Tibial nerve (tissue), 4 donors: ENCODE measurements around the gene SOX1. TPM values are rescaled to one million over a fixed set of nuclear protein-coding genes. Genes with fewer than 3 reads are reported as not detected.

ENCODE experiments used
- DNase-seq, 2 donors: peaks; one replicate each; pipeline ENCODE4 v3.0.0-alpha.2; 2019; ENCODE audit warnings: low spot score in 2 of 2
- H3K27ac ChIP-seq, 4 donors: fragments of 200-600 bp; sonication (generic) in 3 of 4; one replicate each; pipeline ENCODE4 v1.5.1; 2017 to 2019; ENCODE audit warnings: mild to moderate bottlenecking in 1 of 4
- H3K27me3 ChIP-seq, 2 donors: fragments of 200-600 bp; sonication (generic) in 1 of 2; one replicate each; pipeline versions ENCODE4 v1.5.1 to v1.6.0; 2017 to 2019
- H3K36me3 ChIP-seq, 3 donors: fragments of 200-600 bp; sonication (generic); one replicate each; pipeline ENCODE4 v1.5.1; 2018 to 2019
- H3K4me1 ChIP-seq, 4 donors: fragments of 200-600 bp; sonication (generic) in 3 of 4; one replicate each; pipeline ENCODE4 v1.5.1; 2017 to 2019
- H3K4me3 ChIP-seq, 4 donors: fragments of 200-600 bp; sonication (generic) in 3 of 4; one replicate each; pipeline ENCODE4 v1.5.1; 2017 to 2019; ENCODE audit warnings: mild to moderate bottlenecking in 1 of 4, moderate library complexity in 1 of 4
- H3K9me3 ChIP-seq, 4 donors: fragments of 200-600 bp; sonication (generic) in 3 of 4; one replicate each; pipeline ENCODE4 v1.5.1; 2017 to 2019
- CTCF ChIP-seq, 5 experiments: fragments of 200-600 bp in 3 of 5; fragments of 450-650 bp in 2 of 5; sonication (generic) in 3 of 5; IDR thresholded peaks; one replicate each; pipeline ENCODE4 v1.5.1; 2016 to 2019; ENCODE audit warnings: antibody characterized with exemption in 5 of 5, mild to moderate bottlenecking in 3 of 5, moderate library complexity in 2 of 5
- EP300 ChIP-seq, 2 donors: sonication (generic); formaldehyde crosslinking; IDR thresholded peaks; one replicate each; pipeline ENCODE4 v1.6.1; 2017; ENCODE audit warnings: antibody characterized with exemption in 2 of 2, mild to moderate bottlenecking in 1 of 2
- POLR2A ChIP-seq, 2 donors: fragments of 450-650 bp; IDR thresholded peaks; one replicate each; pipeline ENCODE4 v1.6.1; 2017; ENCODE audit warnings: antibody characterized with exemption in 2 of 2, mild to moderate bottlenecking in 2 of 2, moderate library complexity in 2 of 2
- WGBS, 2 donors: methylation state at CpG; one replicate each; pipeline ENCODE4 v1.1.5; 2018; 5-methylcytosine and 5-hydroxymethylcytosine counted together
- total RNA-seq, 4 donors: library from RNA; depleted of rRNA; stranded (reverse); fragments of >200 nt; gene quantifications; one replicate each; pipeline ENCODE4 v1.1.0, GENCODE V29; 2016

SOX1 gene
- total RNA-seq, 4 donors from 2014 or later: not detected

- TF ChIP-seq CTCF (IDR thresholded peaks at IDR 0.05) (no peak), EP300 (IDR thresholded peaks at IDR 0.05) (no peak), POLR2A (IDR thresholded peaks at IDR 0.05) (no peak)
- H3K36me3 ChIP-seq: no peaks in the 10 kb centered on the region
- H3K27me3 ChIP-seq: peaks cover 0 to 88% of the 10 kb centered on the region in 2 donors
- WGBS, 2 donors: 4 to 8% methylated on average over 33 to 36 of the region's 36 CpGs
- no peaks in the 10 kb centered on the region for H3K9me3 ChIP-seq
- H3K4me3 ChIP-seq: no peak overlapping the region
- DNase-seq: no peak
- H3K4me1 ChIP-seq: peaks cover 0 to 38% (median 0%) of the 10 kb centered on the region in 4 donors
- no peak overlapping the region for H3K27ac ChIP-seq
These were observed 39.7 kb downstream of the SOX1 start for GRCh38 chr13:112106478-112107141.

GRCh38 chr13:112107289-112107688 is 40.3 kb downstream of the SOX1 start:
- Histone ChIP-seq H3K9me3 (no peaks in the 10 kb centered on the region), H3K36me3 (no peaks in the 10 kb centered on the region), H3K27me3 (peaks cover 0 to 91% of the 10 kb centered on the region in 2 donors), H3K27ac (no peak overlapping the region), H3K4me1 (peaks cover 0 to 38% (median 0%) of the 10 kb centered on the region in 4 donors), H3K4me3 (no peak overlapping the region)
- no peak for TF ChIP-seq CTCF (IDR thresholded peaks at IDR 0.05)
- TF ChIP-seq POLR2A (IDR thresholded peaks at IDR 0.05): no peak
- TF ChIP-seq EP300 (IDR thresholded peaks at IDR 0.05): no peak
- no peak for DNase-seq
- 24 to 48% methylated on average over 11 to 18 of the region's 18 CpGs for WGBS, 2 donors

GRCh38 chr13:112110479-112110878 is 43.5 kb downstream of the SOX1 start:
- no peak overlapping the region for H3K4me3 ChIP-seq
- no peak for DNase-seq
- H3K36me3 ChIP-seq: no peaks in the 10 kb centered on the region
- peaks cover 0 to 17% (median 0%) of the 10 kb centered on the region in 4 donors for H3K4me1 ChIP-seq
- no peak for TF ChIP-seq POLR2A (IDR thresholded peaks at IDR 0.05)
- no peak for TF ChIP-seq CTCF (IDR thresholded peaks at IDR 0.05)
- TF ChIP-seq EP300 (IDR thresholded peaks at IDR 0.05): no peak
- no peak overlapping the region for H3K27ac ChIP-seq
- H3K27me3 ChIP-seq: peaks cover 0 to 68% of the 10 kb centered on the region in 2 donors
- no peaks in the 10 kb centered on the region for H3K9me3 ChIP-seq

GRCh38 chr13:112111239-112111857 is 44.4 kb downstream of the SOX1 start:
- H3K36me3 ChIP-seq: no peaks in the 10 kb centered on the region
- H3K9me3 ChIP-seq: no peaks in the 10 kb centered on the region
- TF ChIP-seq POLR2A (IDR thresholded peaks at IDR 0.05) (no peak), EP300 (IDR thresholded peaks at IDR 0.05) (no peak), CTCF (IDR thresholded peaks at IDR 0.05) (no peak)
- no peak overlapping the region for H3K4me3 ChIP-seq
- H3K27me3 ChIP-seq: peaks cover 0 to 60% of the 10 kb centered on the region in 2 donors
- no peak overlapping the region for H3K27ac ChIP-seq
- DNase-seq: no peak
- peaks cover 0 to 8% (median 0%) of the 10 kb centered on the region in 4 donors for H3K4me1 ChIP-seq
- 67 to 68% methylated on average over 10 of the region's 10 CpGs for WGBS, 2 donors

GRCh38 chr13:112112534-112113276 is 45.8 kb downstream of the SOX1 start:
- TF ChIP-seq POLR2A (IDR thresholded peaks at IDR 0.05): no peak
- H3K4me3 ChIP-seq: no peak overlapping the region
- no peaks in the 10 kb centered on the region for H3K36me3 ChIP-seq
- H3K4me1 ChIP-seq: no peaks in the 10 kb centered on the region
- no peaks in the 10 kb centered on the region for H3K9me3 ChIP-seq
- no peak for DNase-seq
- no peak overlapping the region for H3K27ac ChIP-seq
- WGBS, 2 donors: 83 to 86% methylated on average over 15 of the region's 15 CpGs
- peaks cover 0 to 46% of the 10 kb centered on the region in 2 donors for H3K27me3 ChIP-seq
